ENCODE measurements around the gene SPRTN.

DNA sequence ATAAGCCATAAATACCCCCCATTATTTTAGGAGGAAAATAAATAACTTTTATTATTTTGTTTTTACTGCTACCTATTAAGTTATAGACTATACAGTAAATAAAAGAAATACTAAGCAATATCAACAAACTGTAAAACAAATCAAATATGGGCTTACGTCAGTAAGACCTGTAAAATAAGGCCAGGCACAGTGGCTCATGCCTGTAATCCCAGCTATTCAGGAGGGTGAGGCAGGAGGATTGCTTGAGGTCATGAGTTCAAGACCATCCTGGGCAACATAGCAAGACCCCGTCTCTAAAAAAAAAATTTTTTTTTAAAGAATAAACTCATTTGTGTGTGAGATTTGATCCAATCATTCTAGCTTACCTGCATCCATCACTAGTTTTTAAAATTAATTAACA is 66.2 kb downstream of the SPRTN start:
- TF ChIP-seq, protein P1, sequence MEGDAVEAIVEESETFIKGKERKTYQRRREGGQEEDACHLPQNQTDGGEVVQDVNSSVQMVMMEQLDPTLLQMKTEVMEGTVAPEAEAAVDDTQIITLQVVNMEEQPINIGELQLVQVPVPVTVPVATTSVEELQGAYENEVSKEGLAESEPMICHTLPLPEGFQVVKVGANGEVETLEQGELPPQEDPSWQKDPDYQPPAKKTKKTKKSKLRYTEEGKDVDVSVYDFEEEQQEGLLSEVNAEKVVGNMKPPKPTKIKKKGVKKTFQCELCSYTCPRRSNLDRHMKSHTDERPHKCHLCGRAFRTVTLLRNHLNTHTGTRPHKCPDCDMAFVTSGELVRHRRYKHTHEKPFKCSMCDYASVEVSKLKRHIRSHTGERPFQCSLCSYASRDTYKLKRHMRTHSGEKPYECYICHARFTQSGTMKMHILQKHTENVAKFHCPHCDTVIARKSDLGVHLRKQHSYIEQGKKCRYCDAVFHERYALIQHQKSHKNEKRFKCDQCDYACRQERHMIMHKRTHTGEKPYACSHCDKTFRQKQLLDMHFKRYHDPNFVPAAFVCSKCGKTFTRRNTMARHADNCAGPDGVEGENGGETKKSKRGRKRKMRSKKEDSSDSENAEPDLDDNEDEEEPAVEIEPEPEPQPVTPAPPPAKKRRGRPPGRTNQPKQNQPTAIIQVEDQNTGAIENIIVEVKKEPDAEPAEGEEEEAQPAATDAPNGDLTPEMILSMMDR (IDR thresholded peaks at IDR 0.05), result no peak
- TF ChIP-seq POLR2A (IDR thresholded peaks at IDR 0.05), result no peak
